Measurements from ENCODE around the gene PRR20G.

PRR20G gene

GRCh38 chr3:127252446-127252845 is 35.4 kb downstream of the PRR20G start:
- no peak for TF ChIP-seq GATA1 (IDR thresholded peaks at IDR 0.05; ENCODE audit: low read depth, low read length)
- no peak for DNase-seq

DNA sequence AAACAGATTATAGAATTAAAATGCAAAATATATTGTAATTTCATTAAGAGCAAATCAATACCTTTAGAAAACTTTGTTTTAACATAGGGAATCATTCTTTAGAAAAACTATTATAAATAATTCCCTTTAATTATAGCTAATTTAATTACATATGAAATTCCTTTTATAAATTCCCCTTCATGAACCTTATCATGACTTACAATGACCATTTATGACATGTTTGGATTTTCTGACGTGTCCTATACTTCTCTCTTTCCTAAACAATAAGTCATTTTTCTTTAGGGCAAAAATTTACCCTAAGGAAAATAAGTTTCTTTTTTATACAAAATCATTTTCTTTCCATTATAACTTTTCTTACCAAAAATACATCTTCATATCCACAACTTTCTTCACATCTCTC is 37.8 kb downstream of the PRR20G start:
- TF ChIP-seq POLR2A (IDR thresholded peaks at IDR 0.05; ENCODE audit: low read length) (no peak), GATA1 (IDR thresholded peaks at IDR 0.05; ENCODE audit: low read depth, low read length) (no peak)
- no peak for DNase-seq

DNA sequence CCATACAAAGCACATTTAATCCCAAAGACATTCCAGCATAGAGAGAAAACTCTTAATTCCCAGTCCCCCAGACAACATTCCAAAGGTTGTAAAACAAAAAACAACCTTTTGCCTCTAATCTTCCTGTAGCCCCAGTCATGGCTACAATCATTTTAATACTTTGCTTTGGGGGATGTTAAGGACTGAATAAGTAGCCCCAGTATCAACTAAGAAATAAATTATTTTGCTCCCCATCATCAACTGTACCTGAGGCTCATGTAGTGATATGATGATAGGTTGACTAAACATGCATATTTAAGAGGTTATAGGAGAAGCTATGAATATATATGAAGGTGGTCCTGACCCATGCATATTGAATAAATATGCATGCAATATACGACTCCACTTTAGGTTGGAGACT is 40.6 kb downstream of the PRR20G start:
- no peak for DNase-seq
- TF ChIP-seq GATA1 (IDR thresholded peaks at IDR 0.05; ENCODE audit: low read depth, low read length), result no peak
- TF ChIP-seq POLR2A (IDR thresholded peaks at IDR 0.05; ENCODE audit: low read length), result no peak

GRCh38 chr3:127238602-127239001 is 49.2 kb downstream of the PRR20G start:
- no peak for TF ChIP-seq GATA1 (IDR thresholded peaks at IDR 0.05; ENCODE audit: low read depth, low read length)
- no peak for TF ChIP-seq POLR2A (IDR thresholded peaks at IDR 0.05; ENCODE audit: low read length)
- DNase-seq, result no peak

- no peak for TF ChIP-seq POLR2A (IDR thresholded peaks at IDR 0.05; ENCODE audit: low read length)
- TF ChIP-seq GATA1 (IDR thresholded peaks at IDR 0.05; ENCODE audit: low read depth, low read length), result no peak
- DNase-seq, result no peak
Measured at GRCh38 chr3:127237835-127238234, 50.0 kb downstream of the PRR20G start.

GRCh38 chr3:127235706-127236105 is 52.1 kb downstream of the PRR20G start:
- no peak for DNase-seq
- TF ChIP-seq GATA1 (IDR thresholded peaks at IDR 0.05; ENCODE audit: low read depth, low read length) (no peak), POLR2A (IDR thresholded peaks at IDR 0.05; ENCODE audit: low read length) (no peak)

DNA sequence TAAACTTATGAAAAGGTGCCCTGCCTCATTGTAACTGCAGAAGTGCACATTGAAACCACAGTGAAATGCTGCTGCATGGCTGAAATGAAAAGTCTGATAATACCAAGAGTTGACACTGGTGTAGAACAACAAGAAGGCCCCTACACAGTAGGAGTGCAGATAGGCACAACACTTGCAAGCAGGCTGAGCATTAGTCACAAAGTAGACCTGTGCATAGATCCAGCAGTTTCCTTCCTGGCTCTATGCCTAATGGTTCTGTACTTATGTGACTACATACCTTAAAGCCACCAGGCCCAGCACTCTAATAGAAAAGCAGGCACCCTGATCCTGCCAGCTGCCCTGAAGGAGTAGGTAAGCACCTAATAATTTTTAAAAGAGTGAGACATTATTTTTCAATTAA is 53.1 kb downstream of the PRR20G start:
- no peak for DNase-seq
- TF ChIP-seq GATA1 (IDR thresholded peaks at IDR 0.05; ENCODE audit: low read depth, low read length), result no peak
- TF ChIP-seq POLR2A (IDR thresholded peaks at IDR 0.05; ENCODE audit: low read length), result no peak

Measured in erythroblast (primary cell).